ENCODE measurements around the gene AVEN. TPM values are rescaled to one million over a fixed set of nuclear protein-coding genes. Genes with fewer than 3 reads are reported as not detected.

AVEN gene
- total RNA-seq, 3 donors from 2014 or later, result 13.5 to 18.4 (median 13.8) TPM

- H3K4me1 ChIP-seq, result no peaks in the 10 kb centered on the region
- DNase-seq (ENCODE audit: low spot score in 2 of 2), result no peak
- intact Hi-C loops (cut with DNase I; ENCODE audit: low total_unique reads), result no loop called here
- H3K9me3 ChIP-seq, result no peaks in the 10 kb centered on the region
- TF ChIP-seq POLR2A (IDR thresholded peaks at IDR 0.05), result no peak
- no peak for TF ChIP-seq CTCF (IDR thresholded peaks at IDR 0.05)
- TF ChIP-seq POLR2AphosphoS5 (IDR thresholded peaks at IDR 0.05), result no peak
- H3K36me3 ChIP-seq, result no peaks in the 10 kb centered on the region
- H3K4me3 ChIP-seq, result no peak overlapping the region
- no peaks in the 10 kb centered on the region for H3K27me3 ChIP-seq
- no peak overlapping the region for H3K27ac ChIP-seq
These were observed 78.5 kb downstream of the AVEN start for GRCh38 chr15:33960549-33960935.

DNA sequence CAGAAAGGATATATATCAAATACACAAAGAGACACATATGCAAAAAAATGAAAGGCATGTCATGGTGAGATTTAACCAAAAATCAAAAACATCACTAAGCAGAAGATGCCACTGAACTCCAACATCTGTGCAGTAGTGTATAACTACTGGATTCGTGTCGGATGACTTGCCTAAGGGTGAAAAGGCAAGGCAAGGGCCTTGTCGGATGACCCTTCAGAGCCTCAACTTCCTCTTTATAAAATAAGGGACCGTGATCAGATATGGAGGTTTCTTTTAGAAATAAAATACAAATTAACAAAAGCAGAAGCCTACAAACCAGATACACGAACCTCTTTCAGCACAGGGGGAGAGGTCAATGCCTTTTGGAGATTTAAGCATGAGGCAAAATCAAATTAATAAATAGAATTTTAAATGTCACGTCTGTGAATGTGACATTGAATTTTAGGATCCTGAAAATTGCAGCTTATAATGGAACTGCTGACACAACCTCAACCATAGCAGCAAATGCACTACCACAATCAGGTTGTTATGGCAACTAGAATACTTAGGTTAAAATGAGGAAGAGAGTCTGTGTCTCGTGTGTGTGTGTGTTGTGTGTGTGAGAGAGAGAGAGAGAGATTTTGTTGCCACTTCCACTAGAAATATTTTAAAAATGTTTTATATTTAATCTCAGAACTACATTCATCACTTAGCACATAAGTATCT is 79.0 kb downstream of the AVEN start:
- Histone ChIP-seq H3K27ac (no peak overlapping the region), H3K4me3 (no peak overlapping the region), H3K4me1 (no peaks in the 10 kb centered on the region), H3K9me3 (no peaks in the 10 kb centered on the region), H3K27me3 (no peaks in the 10 kb centered on the region), H3K36me3 (no peaks in the 10 kb centered on the region)
- TF ChIP-seq CTCF (IDR thresholded peaks at IDR 0.05) (no peak), POLR2AphosphoS5 (IDR thresholded peaks at IDR 0.05) (no peak), POLR2A (IDR thresholded peaks at IDR 0.05) (no peak)
- intact Hi-C loops (cut with DNase I; ENCODE audit: low total_unique reads), result loop anchor here (5.0 kb wide), 1 partner anchor 798 kb away; no protein-coding TSS in a partner anchor
- DNase-seq (ENCODE audit: low spot score in 2 of 2), result no peak

- no peak for DNase-seq (ENCODE audit: low spot score in 2 of 2)
- H3K4me1 ChIP-seq, result no peaks in the 10 kb centered on the region
These were observed 82.6 kb downstream of the AVEN start for GRCh38 chr15:33956397-33956796.

GRCh38 chr15:33955945-33956344 is 83.1 kb downstream of the AVEN start:
- Histone ChIP-seq H3K27me3 (no peaks in the 10 kb centered on the region), H3K9me3 (no peaks in the 10 kb centered on the region), H3K4me3 (no peak overlapping the region), H3K4me1 (no peaks in the 10 kb centered on the region), H3K36me3 (no peaks in the 10 kb centered on the region), H3K27ac (no peak overlapping the region)
- DNase-seq (ENCODE audit: low spot score in 2 of 2), result no peak
- no peak for TF ChIP-seq POLR2AphosphoS5 (IDR thresholded peaks at IDR 0.05)
- TF ChIP-seq POLR2A (IDR thresholded peaks at IDR 0.05), result no peak
- TF ChIP-seq CTCF (IDR thresholded peaks at IDR 0.05), result no peak
- intact Hi-C loops (cut with DNase I; ENCODE audit: low total_unique reads), result loop anchor here (5.0 kb wide), 1 partner anchor 794 kb away; no protein-coding TSS in a partner anchor

More at GRCh38 chr15:33956397-33956796, 82.6 kb downstream of the AVEN start:
- H3K4me3 ChIP-seq, result no peak overlapping the region
- TF ChIP-seq POLR2A (IDR thresholded peaks at IDR 0.05) (no peak), CTCF (IDR thresholded peaks at IDR 0.05) (no peak), POLR2AphosphoS5 (IDR thresholded peaks at IDR 0.05) (no peak)
- intact Hi-C loops (cut with DNase I; ENCODE audit: low total_unique reads), result loop anchor here (5.0 kb wide), 1 partner anchor 794 kb away; no protein-coding TSS in a partner anchor
- no peaks in the 10 kb centered on the region for H3K9me3 ChIP-seq
- no peaks in the 10 kb centered on the region for H3K36me3 ChIP-seq
- no peak overlapping the region for H3K27ac ChIP-seq
- no peaks in the 10 kb centered on the region for H3K27me3 ChIP-seq

GRCh38 chr15:33946152-33946551 is 92.9 kb downstream of the AVEN start:
- Histone ChIP-seq H3K4me3 (no peak overlapping the region), H3K4me1 (no peaks in the 10 kb centered on the region), H3K9me3 (no peaks in the 10 kb centered on the region), H3K27me3 (no peaks in the 10 kb centered on the region), H3K27ac (no peak overlapping the region), H3K36me3 (no peaks in the 10 kb centered on the region)
- intact Hi-C loops (cut with DNase I; ENCODE audit: low total_unique reads), result no loop called here
- TF ChIP-seq POLR2AphosphoS5 (IDR thresholded peaks at IDR 0.05) (no peak), POLR2A (IDR thresholded peaks at IDR 0.05) (no peak), CTCF (IDR thresholded peaks at IDR 0.05) (no peak)
- no peak for DNase-seq (ENCODE audit: low spot score in 2 of 2)

Measured in breast epithelium (tissue), 4 donors.